Muscle of arm (tissue), 12 donors: Measurements from ENCODE around the gene DENND2A. TPM values are rescaled to one million over a fixed set of nuclear protein-coding genes. Genes with fewer than 3 reads are reported as not detected.

ENCODE experiments used
- DNase-seq: peaks from one replicate; pipeline ENCODE4 v3.0.0-alpha.2; 2013
- polyA plus RNA-seq, 12 donors: library from polyadenylated mRNA; unstranded; fragments of 120-200 nt; gene quantifications; one replicate each; pipeline ENCODE4 v1.2.1, GENCODE V29; 2013; ENCODE audit not compliant: insufficient read length in 12 of 12

Gene DENND2A
- polyA plus RNA-seq, 12 donors: 35.7 to 76.7 (median 47.6) TPM; not detected in 1

- no peak for DNase-seq
Observed at GRCh38 chr7:140476698-140477261, 163.8 kb downstream of the DENND2A start.

GRCh38 chr7:140475747-140476333 is 164.8 kb downstream of the DENND2A start:
- DNase-seq: peak; percentile 27

Other genes starting within 250 kb of the DENND2A start
- 100 to 1,000 TPM in 1 of 12 donors, 10 to 100 TPM in 10, not detected in 1; 23.5 to 110 (median 33.6) TPM for gene SLC37A3, start 242.3 kb downstream of the DENND2A start, polyA plus RNA-seq
- under 1 TPM in 1 of 12 donors, not detected in 11; 0.23 TPM for gene RAB19, start 236.8 kb downstream of the DENND2A start, polyA plus RNA-seq
- gene MKRN1, start 161.3 kb downstream of the DENND2A start, polyA plus RNA-seq: 100 to 1,000 TPM in 1 of 12 donors, 10 to 100 TPM in 10, not detected in 1; 55.9 to 111 (median 82.9) TPM
- gene ADCK2, start 32.1 kb upstream of the DENND2A start, polyA plus RNA-seq: 10 to 100 TPM in 10 of 12 donors, 1 to 10 TPM in 1, not detected in 1; 6.8 to 18.3 (median 12.7) TPM
- gene NDUFB2, start 55.9 kb upstream of the DENND2A start, polyA plus RNA-seq: 100 to 1,000 TPM in 10 of 12 donors, 10 to 100 TPM in 1, not detected in 1; 77.6 to 167 (median 144) TPM